WERI-Rb-1 (cell line): ENCODE data around the gene C16orf96.
"Not testable (repeated sequence)": the region's sequence is repeated elsewhere in the genome, so short reads cannot be mapped to it uniquely, and the experiment has no call there.

Experiments used
- DNase-seq: peaks from one replicate; pipeline ENCODE4 v3.0.0-alpha.2; 2020
- H3K27ac ChIP-seq: fragments of 250-450 bp; sonication (Bioruptor Pico); 2 replicates; pipeline ENCODE4 v1.5.1; 2020; ENCODE audit warnings: mild to moderate bottlenecking, moderate library complexity
- H3K27me3 ChIP-seq: fragments of 250-450 bp; sonication (Bioruptor Pico); 2 replicates; pipeline ENCODE4 v1.5.1; 2021; ENCODE audit warnings: mild to moderate bottlenecking, low read depth, moderate library complexity; ENCODE audit not compliant: insufficient read depth, severe bottlenecking
- H3K36me3 ChIP-seq: fragments of 250-450 bp; sonication (Bioruptor Pico); 2 replicates; pipeline ENCODE4 v1.5.1; 2020; ENCODE audit warnings: mild to moderate bottlenecking, moderate library complexity
- H3K4me3 ChIP-seq: 2 replicates; pipeline ENCODE4 v1.5.1; 2011; ENCODE audit warnings: low read depth, mild to moderate bottlenecking, control low read depth, low read length
- H3K9me3 ChIP-seq: fragments of 250-450 bp; sonication (Bioruptor Pico); 2 replicates; pipeline ENCODE4 v1.5.1; 2021; ENCODE audit warnings: mild to moderate bottlenecking, moderate library complexity; ENCODE audit not compliant: severe bottlenecking
- CTCF ChIP-seq: IDR thresholded peaks from 2 replicates; pipeline ENCODE4 v1.5.1; 2011; ENCODE audit warnings: low read depth, mild to moderate bottlenecking, control low read depth, inconsistent platforms, low read length

The C16orf96 gene

GRCh38 chr16:4561596-4561995 lies 5.5 kb downstream of the C16orf96 start:
- Histone ChIP-seq H3K27ac (no peak overlapping the region), H3K36me3 (no peaks in the 10 kb centered on the region), H3K9me3 (no peaks in the 10 kb centered on the region), H3K27me3 (no peaks in the 10 kb centered on the region), H3K4me3 (no peak overlapping the region)
- no peak for DNase-seq
- no peak for TF ChIP-seq CTCF

GRCh38 chr16:4564661-4565267 lies 8.6 kb downstream of the C16orf96 start:
- Histone ChIP-seq H3K9me3 (no peaks in the 10 kb centered on the region), H3K4me3 (no peak overlapping the region), H3K27ac (no peak overlapping the region), H3K36me3 (no peaks in the 10 kb centered on the region), H3K27me3 (no peaks in the 10 kb centered on the region)
- no peak for DNase-seq
- no peak for TF ChIP-seq CTCF

- Histone ChIP-seq H3K4me3 (no peak overlapping the region), H3K9me3 (no peaks in the 10 kb centered on the region), H3K27ac (no peak overlapping the region), H3K27me3 (no peaks in the 10 kb centered on the region), H3K36me3 (no peaks in the 10 kb centered on the region)
- no peak for DNase-seq
- no peak for TF ChIP-seq CTCF
Observed at GRCh38 chr16:4566144-4566543, 10.0 kb downstream of the C16orf96 start.

- H3K4me3 ChIP-seq, result no peak overlapping the region
- TF ChIP-seq CTCF, result no peak
- no peaks in the 10 kb centered on the region for H3K36me3 ChIP-seq
- no peaks in the 10 kb centered on the region for H3K27me3 ChIP-seq
- H3K9me3 ChIP-seq, result no peaks in the 10 kb centered on the region
- no peak overlapping the region for H3K27ac ChIP-seq
- no peak for DNase-seq
Observed at GRCh38 chr16:4570086-4570485, 13.9 kb downstream of the C16orf96 start.

- no peak for TF ChIP-seq CTCF
- no peak for DNase-seq
- Histone ChIP-seq H3K9me3 (no peaks in the 10 kb centered on the region), H3K4me3 (no peak overlapping the region), H3K36me3 (no peaks in the 10 kb centered on the region), H3K27ac (no peak overlapping the region), H3K27me3 (no peaks in the 10 kb centered on the region)
Observed at GRCh38 chr16:4570688-4571321, 14.7 kb downstream of the C16orf96 start.

- no peak for TF ChIP-seq CTCF
- Histone ChIP-seq H3K9me3 (no peaks in the 10 kb centered on the region), H3K4me3 (no peak overlapping the region), H3K27me3 (no peaks in the 10 kb centered on the region), H3K36me3 (no peaks in the 10 kb centered on the region), H3K27ac (no peak overlapping the region)
- DNase-seq, result no peak
Observed at GRCh38 chr16:4572715-4573114, 16.6 kb downstream of the C16orf96 start.

- H3K27ac ChIP-seq, DNase-seq: not testable (repeated sequence)
Observed at GRCh38 chr16:4573926-4574325, 17.8 kb downstream of the C16orf96 start.

More at GRCh38 chr16:4573926-4574325, 17.8 kb downstream of the C16orf96 start:
- not testable (repeated sequence) for H3K4me3 ChIP-seq, H3K27me3 ChIP-seq, H3K9me3 ChIP-seq, H3K36me3 ChIP-seq
